Measurements from ENCODE around the gene PLEKHA6.

The PLEKHA6 gene, protein sequence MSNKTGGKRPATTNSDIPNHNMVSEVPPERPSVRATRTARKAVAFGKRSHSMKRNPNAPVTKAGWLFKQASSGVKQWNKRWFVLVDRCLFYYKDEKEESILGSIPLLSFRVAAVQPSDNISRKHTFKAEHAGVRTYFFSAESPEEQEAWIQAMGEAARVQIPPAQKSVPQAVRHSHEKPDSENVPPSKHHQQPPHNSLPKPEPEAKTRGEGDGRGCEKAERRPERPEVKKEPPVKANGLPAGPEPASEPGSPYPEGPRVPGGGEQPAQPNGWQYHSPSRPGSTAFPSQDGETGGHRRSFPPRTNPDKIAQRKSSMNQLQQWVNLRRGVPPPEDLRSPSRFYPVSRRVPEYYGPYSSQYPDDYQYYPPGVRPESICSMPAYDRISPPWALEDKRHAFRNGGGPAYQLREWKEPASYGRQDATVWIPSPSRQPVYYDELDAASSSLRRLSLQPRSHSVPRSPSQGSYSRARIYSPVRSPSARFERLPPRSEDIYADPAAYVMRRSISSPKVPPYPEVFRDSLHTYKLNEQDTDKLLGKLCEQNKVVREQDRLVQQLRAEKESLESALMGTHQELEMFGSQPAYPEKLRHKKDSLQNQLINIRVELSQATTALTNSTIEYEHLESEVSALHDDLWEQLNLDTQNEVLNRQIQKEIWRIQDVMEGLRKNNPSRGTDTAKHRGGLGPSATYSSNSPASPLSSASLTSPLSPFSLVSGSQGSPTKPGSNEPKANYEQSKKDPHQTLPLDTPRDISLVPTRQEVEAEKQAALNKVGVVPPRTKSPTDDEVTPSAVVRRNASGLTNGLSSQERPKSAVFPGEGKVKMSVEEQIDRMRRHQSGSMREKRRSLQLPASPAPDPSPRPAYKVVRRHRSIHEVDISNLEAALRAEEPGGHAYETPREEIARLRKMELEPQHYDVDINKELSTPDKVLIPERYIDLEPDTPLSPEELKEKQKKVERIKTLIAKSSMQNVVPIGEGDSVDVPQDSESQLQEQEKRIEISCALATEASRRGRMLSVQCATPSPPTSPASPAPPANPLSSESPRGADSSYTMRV

DNA sequence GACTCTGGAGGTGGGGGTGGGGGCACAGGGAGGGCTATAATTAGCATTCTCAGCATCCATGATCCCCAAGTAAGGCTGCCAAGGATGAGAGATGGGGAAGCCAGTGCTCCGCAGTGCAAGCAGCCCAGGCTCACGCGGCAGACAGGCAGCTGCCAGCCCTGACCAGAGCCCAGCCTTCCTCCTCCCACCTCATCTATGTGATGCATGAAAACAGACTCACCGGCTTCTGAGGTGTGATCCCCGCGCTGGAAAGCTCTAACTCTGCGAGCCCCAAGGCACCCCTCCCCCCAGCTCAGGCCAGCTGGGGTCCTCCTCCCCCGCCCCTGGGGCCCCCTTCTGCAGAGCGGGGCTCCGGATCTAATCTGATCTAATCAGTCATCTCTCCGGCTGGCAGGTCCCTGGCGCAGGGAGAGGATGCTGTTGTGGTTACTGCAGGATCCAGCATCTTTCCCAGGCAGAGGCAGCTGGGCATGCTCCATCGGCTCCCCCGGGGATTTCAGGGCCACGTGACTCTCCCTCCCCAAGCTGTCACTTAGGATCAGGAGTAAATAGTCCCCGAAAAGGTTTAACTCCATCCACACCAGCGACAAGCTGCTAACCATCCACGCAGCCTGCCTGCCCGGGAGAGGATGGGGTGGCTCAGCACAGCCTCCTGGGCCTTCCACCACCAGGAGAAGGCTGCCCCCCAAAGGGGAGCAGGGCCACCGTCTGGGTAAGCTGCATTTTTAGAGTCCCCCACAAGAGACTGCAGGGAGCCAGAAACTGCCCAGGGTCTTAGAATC, at the start of gene PLEKHA6:
TSS of gene PLEKHA6 (minus strand) at position 456 of the 782 bp plus-strand sequence. CDS start 86,202 bp downstream, outside the sequence.
- no peak for DNase-seq (ENCODE audit: low read depth in 2 of 3, low spot score in 1 of 3)

DNA sequence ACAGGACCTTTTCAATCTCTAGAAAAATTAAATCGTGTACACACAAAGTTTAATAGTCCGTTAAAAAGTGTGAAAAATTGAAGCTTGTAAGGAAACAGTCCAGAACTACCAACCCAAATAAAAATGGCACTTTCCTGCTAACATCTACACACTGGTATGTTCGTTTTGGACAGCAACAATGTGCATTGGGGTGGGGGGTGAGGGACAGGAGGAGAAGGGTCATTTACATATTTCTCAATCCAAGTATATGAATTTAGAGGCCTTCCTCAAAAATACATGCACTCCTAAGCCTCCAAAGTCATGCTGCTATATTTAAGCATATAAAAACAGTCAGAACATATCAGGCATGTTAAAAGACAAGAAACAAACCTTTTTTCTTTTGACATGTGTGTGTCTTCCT, 49.4 kb upstream of the PLEKHA6 start:
- no peak for DNase-seq (ENCODE audit: low read depth in 2 of 3, low spot score in 1 of 3)

DNA sequence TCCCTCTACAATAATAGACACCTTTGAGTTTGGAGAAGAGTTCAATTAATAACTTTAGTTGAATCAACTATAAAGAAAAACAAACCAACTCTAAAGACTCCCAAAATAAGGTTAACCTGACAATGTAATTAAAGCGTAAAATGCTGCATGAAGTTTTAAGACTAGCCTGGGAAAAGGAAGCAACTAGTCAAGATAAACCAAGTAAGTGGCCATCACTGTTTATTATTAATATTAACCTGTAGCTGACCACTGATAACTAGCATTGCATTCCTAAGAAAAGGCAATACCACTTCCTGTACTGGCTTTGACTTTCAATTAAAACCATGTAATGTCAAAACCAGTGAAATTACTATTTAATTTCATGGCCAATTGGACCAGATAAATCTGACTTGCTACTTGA, 48.9 kb upstream of the PLEKHA6 start:
- no peak for DNase-seq (ENCODE audit: low read depth in 2 of 3, low spot score in 1 of 3)

DNA sequence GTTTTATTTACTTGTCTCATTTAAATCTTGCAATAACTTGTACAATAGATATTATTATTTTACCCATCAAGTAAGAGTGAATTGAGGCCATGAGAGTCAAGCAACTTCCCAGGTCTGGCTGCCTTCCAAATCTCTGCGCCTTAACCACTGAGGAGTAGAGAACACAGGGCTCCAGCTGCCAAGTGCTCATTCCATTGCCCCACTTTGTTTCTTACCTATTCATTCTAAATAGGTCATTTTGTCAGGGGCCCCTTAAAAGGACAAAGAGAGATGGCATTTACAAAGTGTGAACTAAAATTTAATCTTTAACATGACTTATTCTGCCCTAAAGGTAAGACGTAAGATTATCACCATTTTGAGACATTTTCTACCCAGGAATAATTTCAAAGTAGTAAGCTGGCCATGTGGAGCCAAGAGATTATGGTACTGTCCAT, 48.4 kb upstream of the PLEKHA6 start:
- DNase-seq (ENCODE audit: low read depth in 2 of 3, low spot score in 1 of 3) = no peak

DNA sequence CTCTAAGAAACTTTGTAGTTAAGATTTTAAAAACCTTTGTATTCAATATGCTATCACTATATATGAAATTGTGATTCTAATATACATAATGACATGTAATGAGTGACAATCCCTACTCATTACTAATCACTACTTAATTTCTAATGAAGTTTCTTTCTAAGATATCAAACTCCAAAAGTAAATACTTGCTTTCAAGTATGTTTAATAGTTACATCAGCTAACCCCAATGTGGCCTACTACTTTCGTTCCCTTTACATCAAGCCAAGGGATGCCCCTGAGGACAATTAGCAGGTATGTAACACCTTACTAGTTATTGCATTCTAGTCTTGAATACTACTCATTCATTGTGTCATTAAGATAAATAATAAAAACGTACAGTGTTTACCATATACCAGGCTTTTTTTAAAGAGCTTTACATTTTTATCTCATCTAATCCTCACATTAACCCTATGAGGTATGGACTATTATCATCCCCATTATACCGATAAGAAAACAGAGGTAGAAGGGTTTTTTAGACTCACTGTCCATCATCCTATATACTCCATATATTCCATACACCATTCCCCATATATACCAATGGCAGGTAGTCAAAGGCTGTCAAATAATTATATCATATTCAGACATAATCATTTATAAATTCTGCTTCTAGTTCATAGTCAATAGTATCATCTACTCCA, 47.7 kb upstream of the PLEKHA6 start:
- DNase-seq (ENCODE audit: low read depth in 2 of 3, low spot score in 1 of 3) = no peak

DNA sequence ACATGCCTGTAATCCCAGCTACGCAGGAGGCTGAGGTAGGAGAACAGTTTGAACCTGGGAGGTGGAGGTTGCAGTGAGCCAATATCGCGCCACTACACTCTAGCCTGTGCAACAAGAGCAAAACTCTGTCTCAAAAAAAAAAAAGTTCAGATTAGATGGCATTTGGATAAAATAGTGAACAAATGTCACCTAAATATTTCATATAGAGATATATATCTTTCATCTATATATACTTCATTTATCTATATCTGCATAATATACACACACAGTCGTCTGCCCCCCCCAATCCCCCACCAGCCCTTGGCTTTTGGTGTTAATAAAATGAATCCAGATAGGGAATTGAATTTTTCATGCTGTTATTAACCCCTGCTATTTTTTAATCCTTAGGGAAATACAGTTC, 46.9 kb upstream of the PLEKHA6 start:
- no peak for DNase-seq (ENCODE audit: low read depth in 2 of 3, low spot score in 1 of 3)

DNA sequence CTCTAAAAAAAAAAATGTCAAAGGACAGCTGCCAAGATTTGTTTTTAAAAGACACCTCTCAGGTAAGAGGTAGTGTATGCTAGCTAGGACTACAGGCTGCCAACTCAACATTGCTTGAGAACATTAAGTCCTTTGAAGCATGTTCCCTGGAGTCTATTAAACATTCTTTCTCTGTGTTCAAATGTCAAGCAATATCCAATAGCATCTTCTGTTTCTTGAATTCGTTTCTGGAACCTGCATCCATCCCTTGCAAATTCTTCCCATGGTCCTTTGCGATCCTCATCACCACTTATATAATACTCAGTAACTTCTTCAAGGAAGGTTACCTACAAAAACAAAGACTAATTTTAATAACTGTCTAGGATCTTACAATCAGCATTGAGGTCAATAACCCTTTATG, 46.3 kb upstream of the PLEKHA6 start:
- no peak for DNase-seq (ENCODE audit: low read depth in 2 of 3, low spot score in 1 of 3)

DNA sequence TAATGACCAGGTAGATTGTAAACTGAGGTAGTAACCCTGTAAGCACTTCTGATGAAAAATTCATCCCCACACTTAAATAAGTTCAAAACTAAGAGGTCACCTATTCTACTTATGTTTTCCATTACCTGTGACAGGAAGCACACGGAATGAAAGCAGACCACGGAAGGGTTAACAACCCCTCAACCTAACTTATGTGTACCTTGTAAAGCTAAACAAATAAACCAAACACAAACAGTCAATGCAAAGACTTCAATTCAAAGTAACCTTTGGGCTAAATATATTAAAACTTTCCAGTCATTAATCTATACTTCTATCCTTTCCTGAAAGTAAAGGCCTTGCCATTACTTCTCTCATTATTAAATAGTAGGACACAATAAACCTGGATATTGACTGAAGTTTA, 44.9 kb upstream of the PLEKHA6 start:
- no peak for DNase-seq (ENCODE audit: low read depth in 2 of 3, low spot score in 1 of 3)

DNA sequence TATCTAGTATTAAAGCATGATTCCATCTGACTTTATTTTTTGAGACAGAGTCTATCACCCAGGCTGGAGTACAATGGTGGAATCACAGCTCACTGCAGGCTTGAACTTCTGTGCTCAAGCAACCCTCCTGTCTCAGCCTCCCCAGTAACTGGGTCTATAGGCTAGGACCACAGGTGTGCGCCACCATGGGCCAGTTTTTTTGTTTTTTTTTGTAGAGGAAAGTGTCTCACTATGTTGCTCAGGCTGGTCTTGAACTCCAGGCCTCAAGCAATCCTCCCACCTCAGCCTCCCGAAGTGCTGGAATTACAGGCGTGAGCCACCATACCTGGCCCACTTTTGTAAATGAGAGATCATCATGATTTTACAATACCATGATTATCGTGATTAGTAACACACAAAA, 42.7 kb upstream of the PLEKHA6 start:
- no peak for DNase-seq (ENCODE audit: low read depth in 2 of 3, low spot score in 1 of 3)

DNA sequence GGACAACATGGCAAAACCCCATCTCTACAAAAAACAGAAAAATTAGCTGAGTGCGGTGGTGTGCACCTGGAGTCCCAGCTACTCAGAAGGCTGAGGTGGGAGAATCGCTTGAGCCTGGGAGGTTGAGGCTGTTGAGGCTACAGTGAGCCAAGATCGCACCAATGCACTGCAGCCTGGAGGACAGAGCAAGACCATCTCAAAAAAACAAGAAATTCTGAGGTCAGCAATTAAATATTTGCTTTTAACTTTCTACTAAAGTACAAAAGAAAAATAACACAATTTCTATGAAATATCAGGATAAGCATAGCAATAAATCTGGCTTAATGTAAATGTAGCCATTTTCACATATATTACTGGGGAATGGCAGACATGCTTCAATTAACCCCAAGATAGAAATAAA, 42.0 kb upstream of the PLEKHA6 start:
- no peak for DNase-seq (ENCODE audit: low read depth in 2 of 3, low spot score in 1 of 3)

DNA sequence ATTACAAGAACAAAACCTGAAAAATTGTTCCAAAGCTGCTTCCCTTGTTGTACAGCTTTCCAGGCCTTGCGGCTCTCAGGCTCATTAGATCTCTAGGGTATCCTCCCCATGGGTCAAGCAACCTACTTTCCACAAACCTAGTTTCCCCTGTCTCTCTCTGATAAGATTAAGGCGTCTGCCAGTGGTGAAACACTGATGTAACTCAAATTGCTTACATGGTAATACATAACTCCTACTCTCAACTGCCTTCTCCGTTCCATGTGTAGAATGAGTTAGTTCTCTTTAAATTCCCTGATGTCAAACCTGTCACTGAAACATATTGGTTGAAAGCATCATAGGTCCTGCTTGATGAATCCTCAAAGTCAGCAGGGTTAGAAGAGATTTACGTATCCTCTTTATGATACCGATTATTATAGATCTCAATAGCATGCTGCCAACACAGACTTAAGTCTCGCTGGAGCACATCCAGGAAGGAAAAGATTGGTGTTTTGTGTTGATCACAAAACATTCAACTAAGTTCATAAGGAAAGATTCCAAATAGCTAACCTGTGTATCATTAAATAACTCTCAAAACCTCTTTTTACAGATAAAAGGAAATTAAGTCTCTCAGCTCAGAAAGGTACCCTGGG, 41.3 kb upstream of the PLEKHA6 start:
- DNase-seq (ENCODE audit: low read depth in 2 of 3, low spot score in 1 of 3) = no peak

DNA sequence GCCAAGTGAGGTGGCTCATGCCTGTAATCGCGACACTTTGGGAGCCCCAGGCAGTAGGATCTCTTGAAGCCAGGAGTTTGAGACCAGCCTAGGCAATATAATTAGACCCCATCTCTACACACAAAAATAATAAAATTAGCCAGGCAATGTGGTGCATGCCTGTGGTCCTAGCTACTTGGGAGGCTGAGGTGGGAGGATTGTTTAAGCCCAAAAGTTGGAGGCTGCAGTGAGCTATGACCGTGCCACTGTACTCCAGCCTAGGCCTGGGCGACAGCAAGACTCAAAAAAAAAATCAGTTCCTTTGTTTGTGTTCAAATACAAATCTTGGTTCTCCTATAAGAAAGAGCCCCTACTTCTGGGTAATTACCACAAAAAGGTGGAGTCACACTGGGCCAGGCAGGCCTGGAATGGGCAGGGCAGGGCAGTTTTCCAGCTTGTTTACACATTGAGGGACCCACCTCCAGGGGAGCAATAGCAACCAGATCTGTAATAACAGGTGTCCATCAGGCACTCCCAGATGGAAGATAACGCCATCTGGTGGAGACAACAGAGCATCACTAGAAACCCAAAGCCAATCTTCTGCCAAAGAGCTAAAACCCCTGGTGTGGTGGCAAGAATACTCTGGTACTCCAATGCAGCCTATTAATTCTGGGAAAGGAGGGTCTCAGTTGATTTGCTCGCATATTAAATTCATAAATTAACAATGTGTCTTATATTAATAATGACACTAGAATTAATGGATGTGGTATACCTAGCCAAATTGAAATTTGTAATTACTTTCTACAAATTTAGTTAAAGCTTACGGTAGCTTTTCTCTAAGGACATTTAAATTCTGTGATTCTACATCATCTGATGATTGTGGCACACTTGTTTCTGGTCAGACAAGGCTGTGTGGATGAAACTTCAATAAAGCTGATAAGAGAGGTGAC, 38.7 kb upstream of the PLEKHA6 start:
- peak in 2 of 3 donors; percentile 31 to 53 for DNase-seq (ENCODE audit: low read depth in 2 of 3, low spot score in 1 of 3)

DNA sequence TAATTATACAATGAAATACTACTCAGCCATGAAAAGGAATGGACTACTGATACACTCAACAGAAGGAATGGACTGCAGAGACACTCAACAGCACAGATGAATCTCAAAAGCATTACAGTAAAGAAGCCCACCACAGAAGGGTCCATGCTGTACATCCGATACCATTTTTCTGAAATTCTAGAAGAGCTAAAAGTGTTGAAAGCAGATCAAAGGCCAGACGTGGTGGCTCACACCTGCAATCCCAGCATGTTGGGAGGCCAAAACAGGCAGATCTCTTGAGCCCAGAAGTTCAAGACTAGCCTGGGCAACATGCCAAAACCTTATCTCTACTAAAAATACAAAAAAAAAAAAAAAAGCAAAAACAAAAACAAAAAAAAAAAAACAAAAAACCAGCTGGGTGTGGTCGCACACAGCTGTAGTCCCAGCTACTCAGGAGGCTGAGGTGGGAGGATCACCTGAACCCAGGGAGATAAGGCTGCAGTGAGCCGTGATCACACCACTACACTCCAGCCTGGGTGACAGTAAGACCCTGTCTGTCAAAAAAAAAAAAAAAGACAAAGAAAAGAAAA, 36.4 kb upstream of the PLEKHA6 start:
- no peak for DNase-seq (ENCODE audit: low read depth in 2 of 3, low spot score in 1 of 3)

DNA sequence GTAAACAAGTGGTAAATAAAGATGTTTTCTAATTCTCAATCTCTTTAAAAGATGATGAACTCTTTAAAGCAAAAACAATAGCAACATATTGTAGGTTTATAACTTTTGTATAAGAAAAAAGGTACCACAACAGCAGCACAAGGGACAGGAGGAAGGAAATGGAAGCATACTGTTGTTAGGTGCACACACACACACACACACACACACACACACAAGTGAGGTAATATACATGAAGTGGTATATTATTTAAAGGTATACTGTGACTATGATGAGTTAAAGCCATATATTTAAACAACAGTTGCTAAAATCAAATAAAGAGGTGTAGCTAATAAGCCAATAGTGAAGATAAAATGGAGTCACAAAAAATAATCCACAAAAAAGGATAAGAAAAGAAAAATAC, 31.9 kb upstream of the PLEKHA6 start:
- DNase-seq (ENCODE audit: low read depth in 2 of 3, low spot score in 1 of 3) = no peak

DNA sequence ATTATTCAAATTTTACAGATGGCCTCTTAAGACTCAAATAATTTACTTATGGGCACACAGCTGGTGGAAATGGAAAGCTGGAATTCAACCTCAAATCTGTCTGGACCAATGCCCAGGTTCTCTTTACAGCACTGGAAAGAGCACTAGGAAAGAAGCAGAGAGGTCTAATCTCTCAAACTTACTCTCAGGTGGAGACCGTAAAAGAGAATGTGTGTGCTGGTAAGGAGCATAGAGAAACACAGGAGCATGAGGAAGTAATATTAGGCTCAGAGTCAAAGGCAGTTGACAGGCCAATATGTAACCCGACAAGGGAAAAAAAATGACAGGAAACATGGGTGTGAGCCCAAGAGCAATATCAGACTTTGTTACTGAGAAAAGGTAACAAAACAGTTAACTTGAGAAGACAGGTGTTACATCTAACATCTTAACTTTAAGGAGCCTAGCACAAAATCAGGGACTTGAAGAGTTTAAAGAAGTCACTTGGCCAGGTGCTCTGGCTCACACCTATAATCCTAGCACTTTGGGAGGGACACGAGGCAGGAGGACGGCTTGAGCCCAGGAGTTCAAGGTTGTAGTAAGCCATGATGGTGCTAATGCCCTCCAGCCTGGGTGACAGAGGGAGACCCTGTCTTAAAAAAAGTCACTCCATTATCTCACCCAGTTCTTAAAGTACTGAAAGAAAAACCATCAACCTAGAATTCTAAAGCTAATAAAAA, 31.2 kb upstream of the PLEKHA6 start:
- no peak for DNase-seq (ENCODE audit: low read depth in 2 of 3, low spot score in 1 of 3)

DNA sequence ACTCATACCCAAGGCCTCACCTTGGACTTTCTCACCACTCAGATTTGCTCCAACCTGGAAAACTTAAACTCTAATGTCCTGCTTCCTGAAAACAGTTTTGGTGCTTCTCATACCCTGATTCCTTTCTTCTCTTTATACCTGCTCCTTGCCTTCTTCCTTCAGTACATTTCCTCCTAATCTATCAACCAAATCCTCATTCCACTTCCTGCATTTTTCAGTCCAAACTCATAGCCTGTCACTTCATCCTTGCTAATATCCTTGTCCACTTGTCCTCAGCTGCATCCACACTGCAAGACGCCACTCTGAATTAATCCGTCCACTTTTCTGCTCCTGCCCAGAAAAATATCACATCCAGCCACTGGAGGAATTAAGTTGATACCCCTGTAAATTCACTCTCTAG, 26.0 kb upstream of the PLEKHA6 start:
- DNase-seq (ENCODE audit: low read depth in 2 of 3, low spot score in 1 of 3) = no peak

DNA sequence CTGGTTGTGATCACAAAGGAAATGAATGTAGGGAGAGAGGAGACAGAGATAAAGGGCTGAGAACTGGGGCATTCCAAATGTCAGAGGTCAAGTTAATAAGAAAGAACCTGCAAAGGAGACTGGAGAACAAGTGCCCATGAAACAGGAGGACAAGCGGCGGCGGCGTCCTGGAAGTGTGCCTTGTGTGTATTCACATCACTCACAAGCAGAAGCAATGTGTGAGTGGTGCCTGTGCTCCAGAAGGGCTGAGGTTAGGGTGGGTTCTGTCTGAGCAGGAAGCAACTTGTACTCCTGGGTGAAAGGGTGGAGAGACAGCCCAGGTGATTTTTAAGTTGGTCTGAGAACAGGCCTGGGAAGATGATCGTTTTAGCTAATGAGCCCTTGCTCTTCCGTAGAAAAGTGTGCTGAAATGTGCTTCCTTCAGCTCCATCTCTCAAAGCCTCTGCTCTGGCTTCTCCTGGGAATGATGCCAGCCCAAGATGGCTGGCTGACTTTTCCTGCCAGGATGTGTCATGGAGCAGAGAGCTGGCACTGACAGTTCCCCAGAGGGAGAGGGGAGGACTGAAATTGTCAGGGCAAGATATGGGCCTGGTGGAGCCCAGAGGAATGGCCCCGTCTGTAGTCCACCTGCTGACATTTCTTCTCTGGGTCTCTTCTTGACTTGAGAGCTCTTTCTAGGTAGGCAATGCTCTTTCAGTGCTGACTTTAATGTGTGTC, 25.1 kb upstream of the PLEKHA6 start:
- DNase-seq (ENCODE audit: low read depth in 2 of 3, low spot score in 1 of 3) = no peak

Measured in stimulated activated CD4-positive, alpha-beta T cell treated with anti-CD3 and anti-CD28 coated beads, Interleukin-12 subunit alpha, Interleukin-12 subunit beta, amount 100 ng/mL, for 48 hours (primary cell).